PC-3 (cell line): ENCODE data around the gene TMEM121B. TPM values are rescaled to one million over a fixed set of nuclear protein-coding genes. Genes with fewer than 3 reads are reported as not detected.

Source experiments
- ATAC-seq: fragments of 200-7000 bp; cut with Tn5 transposase; 2 replicates; pipeline ENCODE4 v1.9.1; 2020; ENCODE audit warnings: mild to moderate bottlenecking, moderate library complexity
- BruUV-seq: library from RNA; stranded (reverse); fragments of 400-500 nt; replicated peaks from 2 replicates; lab custom pipeline; 2021; lab: Mats Ljungman, UMichigan
- CTCF ChIA-PET: fragments of 300-600 bp; sonication (Branson Sonifier 250); formaldehyde crosslinking; loops from one replicate; lab custom pipeline; 2022; ENCODE audit warnings: antibody characterized with exemption; lab: Charles Lee
- POLR2A ChIA-PET: fragments of 300-600 bp; sonication (Branson Sonifier 250); formaldehyde crosslinking; loops from one replicate; lab custom pipeline; 2022; ENCODE audit warnings: antibody characterized with exemption; ENCODE audit not compliant: unreplicated experiment; lab: Charles Lee
- DNase-seq: peaks from one replicate; pipeline ENCODE4 v3.0.0-alpha.2; 2015
- H2AFZ ChIP-seq: fragments of 300-600 bp; sonication (generic); 2 replicates; pipeline ENCODE4 v1.6.0; 2016; ENCODE audit warnings: antibody characterized with exemption, low read length
- H3F3A ChIP-seq: fragments of 300-600 bp; sonication (generic); one replicate; pipeline ENCODE4 v1.6.0; 2017; ENCODE audit warnings: antibody characterized with exemption, low read length, control low read depth, mild to moderate bottlenecking; ENCODE audit not compliant: unreplicated experiment
- H3K27ac ChIP-seq: fragments of 300-600 bp; sonication (generic); 2 replicates; pipeline ENCODE4 v1.5.1; 2016; ENCODE audit warnings: mild to moderate bottlenecking, low read length
- H3K27me3 ChIP-seq: fragments of 300-600 bp; sonication (generic); 2 replicates; pipeline ENCODE4 v1.6.1; 2016; ENCODE audit warnings: low read length, mixed read lengths
- H3K36me3 ChIP-seq: fragments of 300-600 bp; sonication (generic); 2 replicates; pipeline ENCODE4 v1.6.1; 2016; ENCODE audit warnings: low read depth, mixed run types, low read length, mixed read lengths
- H3K4me1 ChIP-seq: fragments of 300-600 bp; sonication (generic); 2 replicates; pipeline ENCODE4 v1.5.1; 2016; ENCODE audit warnings: low read length; ENCODE audit not compliant: insufficient read depth
- H3K4me2 ChIP-seq: fragments of 300-600 bp; sonication (generic); 2 replicates; pipeline ENCODE4 v1.6.0; 2016; ENCODE audit warnings: low read length
- H3K4me3 ChIP-seq: fragments of 300-600 bp; sonication (generic); 2 replicates; pipeline ENCODE4 v1.5.1; 2016; ENCODE audit warnings: mild to moderate bottlenecking, low read length, mixed read lengths
- H3K79me2 ChIP-seq: fragments of 300-600 bp; sonication (generic); 2 replicates; pipeline ENCODE4 v1.6.1; 2017; ENCODE audit warnings: low read length, mixed read lengths
- H3K9ac ChIP-seq: fragments of 300-600 bp; sonication (generic); 2 replicates; pipeline ENCODE4 v1.6.0; 2016; ENCODE audit warnings: mild to moderate bottlenecking, low read length
- H3K9me2 ChIP-seq: fragments of 300-600 bp; sonication (generic); replicated peaks from 2 replicates; pipeline ENCODE4 v1.6.1; 2016; ENCODE audit warnings: mixed run types, low read length, mixed read lengths
- H3K9me3 ChIP-seq: fragments of 300-600 bp; sonication (generic); 2 replicates; pipeline ENCODE4 v1.6.1; 2016; ENCODE audit warnings: low read length, mixed read lengths
- H4K20me1 ChIP-seq: fragments of 300-600 bp; sonication (generic); 2 replicates; pipeline ENCODE4 v1.6.1; 2016; ENCODE audit warnings: low read length, mixed read lengths
- CTCF ChIP-seq: fragments of 300-600 bp; sonication (generic); conservative IDR thresholded peaks from 2 replicates; pipeline ENCODE4 v1.5.1; 2017; ENCODE audit warnings: antibody characterized with exemption, low read depth, mild to moderate bottlenecking, low read length
- EZH2 ChIP-seq: fragments of 300-600 bp; sonication (generic); IDR thresholded peaks from one replicate; pipeline ENCODE4 v1.6.1; 2017; ENCODE audit warnings: antibody characterized with exemption, mild to moderate bottlenecking, low read length; ENCODE audit not compliant: unreplicated experiment
- EZH2phosphoT487 ChIP-seq: fragments of 300-600 bp; sonication (generic); IDR thresholded peaks from 2 replicates; pipeline ENCODE4 v1.6.1; 2018; ENCODE audit warnings: mild to moderate bottlenecking, antibody characterized with exemption, low read length, borderline replicate concordance
- intact Hi-C: fragments of 100-400 bp; cut with micrococcal nuclease; formaldehyde crosslinking; loops from 2 replicates; pipeline ENCODE4 v1.9.0; 2023
- total RNA-seq: library from RNA; depleted of rRNA; stranded (reverse); fragments of >200 nt; gene quantifications from 2 replicates; pipeline ENCODE4 v1.2.3, GENCODE V29; 2014

Gene TMEM121B
- total RNA-seq, 1 experiment from 2014 or later, result 0.11 TPM

- Histone ChIP-seq H2AFZ (no peak overlapping the region), H3K9me2 (no peaks in the 10 kb centered on the region), H3K4me3 (no peak overlapping the region), H3K4me2 (no peak overlapping the region), H3K27ac (no peak overlapping the region), H3K79me2 (peaks cover 11% of the 10 kb centered on the region; the same call in 1 of the 2 replicates), H3K9me3 (no peaks in the 10 kb centered on the region), H3F3A (no peaks in the 10 kb centered on the region), H4K20me1 (0 out of 2 replicates have a peak, but pooled peaks cover 4% of the 10 kb centered on the region), H3K4me1 (no peaks in the 10 kb centered on the region), H3K27me3 (no peaks in the 10 kb centered on the region), H3K36me3 (no peaks in the 10 kb centered on the region), H3K9ac (no peak overlapping the region)
- ChIA-PET CTCF (no interaction called here), POLR2A (no interaction called here)
- TF ChIP-seq EZH2phosphoT487, result no peak
- no peak for TF ChIP-seq EZH2
- no peak for TF ChIP-seq CTCF
- ATAC-seq (no peak), DNase-seq (no peak)
- intact Hi-C loops, result no loop called here
- BruUV-seq, result no TSS peak
Measured at GRCh38 chr22:17093081-17093480, 28.1 kb downstream of the TMEM121B start.

GRCh38 chr22:17091851-17092250 is 29.3 kb downstream of the TMEM121B start:
- TF ChIP-seq EZH2phosphoT487 (no peak), EZH2 (no peak), CTCF (no peak)
- Histone ChIP-seq H3K27ac (no peak overlapping the region), H3K4me3 (no peak overlapping the region), H3K9me2 (no peaks in the 10 kb centered on the region), H3K36me3 (no peaks in the 10 kb centered on the region), H3K4me2 (no peak overlapping the region), H3K9me3 (no peaks in the 10 kb centered on the region), H3F3A (no peaks in the 10 kb centered on the region), H3K27me3 (no peaks in the 10 kb centered on the region), H3K9ac (no peak overlapping the region), H3K79me2 (peaks cover 21% of the 10 kb centered on the region), H4K20me1 (0 out of 2 replicates have a peak, but pooled peaks cover 4% of the 10 kb centered on the region), H2AFZ (no peak overlapping the region), H3K4me1 (no peaks in the 10 kb centered on the region)
- ChIA-PET POLR2A (no interaction called here), CTCF (no interaction called here)
- ATAC-seq (no peak), DNase-seq (no peak)
- no TSS peak for BruUV-seq
- intact Hi-C loops, result no loop called here

- Histone ChIP-seq H2AFZ (no peak overlapping the region), H4K20me1 (0 out of 2 replicates have a peak, but pooled peaks cover 4% of the 10 kb centered on the region), H3K4me1 (peaks cover 8% of the 10 kb centered on the region; the same call in 1 of the 2 replicates), H3F3A (no peaks in the 10 kb centered on the region), H3K36me3 (no peaks in the 10 kb centered on the region), H3K9me3 (no peaks in the 10 kb centered on the region), H3K4me2 (no peak overlapping the region), H3K79me2 (peaks cover 34% of the 10 kb centered on the region), H3K27me3 (no peaks in the 10 kb centered on the region), H3K4me3 (no peak overlapping the region), H3K9me2 (no peaks in the 10 kb centered on the region), H3K27ac (no peak overlapping the region), H3K9ac (no peak overlapping the region)
- ChIA-PET POLR2A (no interaction called here), CTCF (no interaction called here)
- no peak for TF ChIP-seq CTCF
- no peak for TF ChIP-seq EZH2
- no peak for TF ChIP-seq EZH2phosphoT487
- DNase-seq (no peak), ATAC-seq (no peak)
- no TSS peak for BruUV-seq
- intact Hi-C loops, result no loop called here
Measured at GRCh38 chr22:17090550-17090949, 30.6 kb downstream of the TMEM121B start.
